ENCODE measurements around the gene PDE4D. TPM values are rescaled to one million over a fixed set of nuclear protein-coding genes. Genes with fewer than 3 reads are reported as not detected.

PDE4D gene
- total RNA-seq, 1 experiment from 2014 or later: 2.1 TPM

GRCh38 chr5:59319250-59319649 lies 574.3 kb downstream of the PDE4D start:
- H2AFZ ChIP-seq (ENCODE audit: low read length): no peak overlapping the region
- no peak overlapping the region for H2BK15ac ChIP-seq (ENCODE audit: low read depth, low read length)
- H3T11ph ChIP-seq (ENCODE audit: low read length): no peak overlapping the region
- H2BK20ac ChIP-seq (ENCODE audit: low read depth, low read length, poor library complexity, severe bottlenecking): no peak overlapping the region
- H3K36me3 Mint-ChIP-seq (ENCODE audit: insufficient read depth in 1 of 3, low read depth in 3 of 3): no peaks in the 10 kb centered on the region; a peak in 2 of 7 replicates
- no peak overlapping the region for H3K14ac ChIP-seq (ENCODE audit: insufficient read depth, low read length)
- no peaks in the 10 kb centered on the region for H3K27me3 Mint-ChIP-seq (ENCODE audit: low read depth)
- H3K18ac ChIP-seq (ENCODE audit: insufficient read length, low read depth, low read length): no peak overlapping the region
- no peak overlapping the region for H4K5ac ChIP-seq (ENCODE audit: insufficient read length, low read depth, low read length)
- H3K27me3 ChIP-seq (ENCODE audit: insufficient read depth, low read length): no peaks in the 10 kb centered on the region
- H3K4me1 Mint-ChIP-seq: peaks cover 13 to 14% of the 10 kb centered on the region in 2 experiments
- H4K8ac ChIP-seq (replicated peaks; ENCODE audit: insufficient read length, low read depth, low read length): no peak overlapping the region
- H4K91ac ChIP-seq (ENCODE audit: insufficient read length, low read depth, low read length): no peak overlapping the region
- H3K27ac Mint-ChIP-seq: no peak overlapping the region
- H3K4me2 ChIP-seq (ENCODE audit: insufficient read depth, insufficient read length, low read length): no peak overlapping the region
- H3K4me3 Mint-ChIP-seq: no peak overlapping the region
- H3K79me1 ChIP-seq (ENCODE audit: insufficient read depth, low read depth, low read length, poor library complexity, severe bottlenecking): no peaks in the 10 kb centered on the region
- H3K79me2 ChIP-seq (ENCODE audit: insufficient read depth, low read length): no peaks in the 10 kb centered on the region
- H2BK12ac ChIP-seq (ENCODE audit: insufficient read length, low read depth, low read length): no peak overlapping the region
- H2BK5ac ChIP-seq (ENCODE audit: insufficient read length, low read length): no peak overlapping the region
- no peaks in the 10 kb centered on the region for H4K20me1 ChIP-seq (ENCODE audit: control insufficient read depth, insufficient read depth, insufficient read length)
- no peak overlapping the region for H3K9ac ChIP-seq (ENCODE audit: extremely low read depth, insufficient read length, low read length)
- H3K9me3 ChIP-seq (ENCODE audit: control insufficient read depth, low read depth, low read length): no peaks in the 10 kb centered on the region
- no peaks in the 10 kb centered on the region for H3K9me3 Mint-ChIP-seq
- no peak overlapping the region for H3K56ac ChIP-seq (ENCODE audit: insufficient read length, low read depth, low read length)
- TF ChIP-seq, protein P1, sequence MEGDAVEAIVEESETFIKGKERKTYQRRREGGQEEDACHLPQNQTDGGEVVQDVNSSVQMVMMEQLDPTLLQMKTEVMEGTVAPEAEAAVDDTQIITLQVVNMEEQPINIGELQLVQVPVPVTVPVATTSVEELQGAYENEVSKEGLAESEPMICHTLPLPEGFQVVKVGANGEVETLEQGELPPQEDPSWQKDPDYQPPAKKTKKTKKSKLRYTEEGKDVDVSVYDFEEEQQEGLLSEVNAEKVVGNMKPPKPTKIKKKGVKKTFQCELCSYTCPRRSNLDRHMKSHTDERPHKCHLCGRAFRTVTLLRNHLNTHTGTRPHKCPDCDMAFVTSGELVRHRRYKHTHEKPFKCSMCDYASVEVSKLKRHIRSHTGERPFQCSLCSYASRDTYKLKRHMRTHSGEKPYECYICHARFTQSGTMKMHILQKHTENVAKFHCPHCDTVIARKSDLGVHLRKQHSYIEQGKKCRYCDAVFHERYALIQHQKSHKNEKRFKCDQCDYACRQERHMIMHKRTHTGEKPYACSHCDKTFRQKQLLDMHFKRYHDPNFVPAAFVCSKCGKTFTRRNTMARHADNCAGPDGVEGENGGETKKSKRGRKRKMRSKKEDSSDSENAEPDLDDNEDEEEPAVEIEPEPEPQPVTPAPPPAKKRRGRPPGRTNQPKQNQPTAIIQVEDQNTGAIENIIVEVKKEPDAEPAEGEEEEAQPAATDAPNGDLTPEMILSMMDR (conservative IDR thresholded peaks at IDR 0.05): no peak
- no peaks in the 10 kb centered on the region for H3K23me2 ChIP-seq (ENCODE audit: insufficient read length, low read depth, low read length, poor library complexity, severe bottlenecking)
- DNase-seq: no peak
- peaks cover 3% of the 10 kb centered on the region; the same call in 1 of the 2 replicates for H3K4me1 ChIP-seq (ENCODE audit: insufficient read depth, low read length)
- H3K23ac ChIP-seq (ENCODE audit: insufficient read length, low read depth, low read length): no peak overlapping the region
- H3K27ac ChIP-seq (ENCODE audit: insufficient read length, low read depth, low read length): no peak overlapping the region
- H3K4ac ChIP-seq (ENCODE audit: low read depth, low read length): no peak overlapping the region
- H2BK120ac ChIP-seq (ENCODE audit: low read depth, low read length, poor library complexity, severe bottlenecking): no peak overlapping the region
- no peak overlapping the region for H2AK5ac ChIP-seq (ENCODE audit: insufficient read length, low read length)
